Vagina (tissue), 2 donors: ENCODE measurements around the gene C22orf39.

Experiments
- CTCF ChIP-seq, 3 experiments: fragments of 450-650 bp in 2 of 3; fragments of 200-600 bp in 1 of 3; sonication (generic) in 1 of 3; IDR thresholded peaks; one replicate each; pipeline ENCODE4 v1.5.1; 2017 to 2019; ENCODE audit warnings: antibody characterized with exemption in 3 of 3, mild to moderate bottlenecking in 2 of 3, moderate library complexity in 2 of 3
- POLR2A ChIP-seq, 2 donors: fragments of 450-650 bp; IDR thresholded peaks; one replicate each; pipeline ENCODE4 v1.6.1; 2017; ENCODE audit warnings: antibody characterized with exemption in 2 of 2, mild to moderate bottlenecking in 2 of 2, moderate library complexity in 2 of 2
- POLR2AphosphoS5 ChIP-seq, 2 donors: sonication (generic); formaldehyde crosslinking; IDR thresholded peaks; one replicate each; pipeline ENCODE4 v1.9.0; 2017; ENCODE audit warnings: antibody characterized with exemption in 2 of 2, mild to moderate bottlenecking in 2 of 2, low read depth in 1 of 2; ENCODE audit not compliant: insufficient read depth in 1 of 2

GRCh38 chr22:19412478-19412877 lies 35.0 kb downstream of the C22orf39 start:
- TF ChIP-seq CTCF (IDR thresholded peaks at IDR 0.05) (no peak), POLR2A (IDR thresholded peaks at IDR 0.05) (no peak), POLR2AphosphoS5 (IDR thresholded peaks at IDR 0.05; ENCODE audit: insufficient read depth in 1 of 2, low read depth in 1 of 2) (no peak)
